ENCODE data around the gene SCMH1. TPM values are rescaled to one million over a fixed set of nuclear protein-coding genes. Genes with fewer than 3 reads are reported as not detected.
A peak's percentile ranks its signal among the peaks of the same experiment; 100 is the strongest.
"Not testable (repeated sequence)": the region's sequence is repeated elsewhere in the genome, so short reads cannot be mapped to it uniquely, and the experiment has no call there.

Gene SCMH1
- total RNA-seq, 1 donor from 2014 or later, result 5.0 TPM

DNA sequence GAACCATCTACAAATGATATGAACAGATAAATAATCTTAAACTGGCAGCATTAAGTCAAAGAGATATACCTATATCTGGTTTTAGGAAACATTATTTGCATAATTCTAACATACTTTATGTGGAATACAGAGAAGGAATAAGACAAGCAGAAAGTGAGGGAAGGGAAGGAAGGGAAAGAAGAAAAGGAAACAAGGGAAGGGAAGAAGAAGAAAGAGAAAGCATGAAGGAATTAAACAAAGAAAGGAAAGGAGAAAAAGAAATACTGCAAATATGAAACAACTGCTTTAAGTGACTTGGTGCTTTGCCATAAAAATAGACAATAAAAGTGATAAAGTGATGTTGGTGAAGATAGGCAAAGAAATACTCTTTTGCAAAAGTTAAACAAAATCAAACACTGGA lies 20.1 kb downstream of the SCMH1 start:
- no peak for FAIRE-seq
- no peak for DNase-seq (ENCODE audit: low read depth)
- no peaks in the 10 kb centered on the region for H3K36me3 ChIP-seq (ENCODE audit: control insufficient read depth, insufficient read depth, low read length)
- TF ChIP-seq, protein P1, sequence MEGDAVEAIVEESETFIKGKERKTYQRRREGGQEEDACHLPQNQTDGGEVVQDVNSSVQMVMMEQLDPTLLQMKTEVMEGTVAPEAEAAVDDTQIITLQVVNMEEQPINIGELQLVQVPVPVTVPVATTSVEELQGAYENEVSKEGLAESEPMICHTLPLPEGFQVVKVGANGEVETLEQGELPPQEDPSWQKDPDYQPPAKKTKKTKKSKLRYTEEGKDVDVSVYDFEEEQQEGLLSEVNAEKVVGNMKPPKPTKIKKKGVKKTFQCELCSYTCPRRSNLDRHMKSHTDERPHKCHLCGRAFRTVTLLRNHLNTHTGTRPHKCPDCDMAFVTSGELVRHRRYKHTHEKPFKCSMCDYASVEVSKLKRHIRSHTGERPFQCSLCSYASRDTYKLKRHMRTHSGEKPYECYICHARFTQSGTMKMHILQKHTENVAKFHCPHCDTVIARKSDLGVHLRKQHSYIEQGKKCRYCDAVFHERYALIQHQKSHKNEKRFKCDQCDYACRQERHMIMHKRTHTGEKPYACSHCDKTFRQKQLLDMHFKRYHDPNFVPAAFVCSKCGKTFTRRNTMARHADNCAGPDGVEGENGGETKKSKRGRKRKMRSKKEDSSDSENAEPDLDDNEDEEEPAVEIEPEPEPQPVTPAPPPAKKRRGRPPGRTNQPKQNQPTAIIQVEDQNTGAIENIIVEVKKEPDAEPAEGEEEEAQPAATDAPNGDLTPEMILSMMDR (IDR thresholded peaks at IDR 0.05; ENCODE audit: insufficient read depth, low read length, severe bottlenecking), result no peak
- H3K27me3 ChIP-seq (ENCODE audit: control insufficient read depth, insufficient read depth, low read length), result no peaks in the 10 kb centered on the region
- no peak overlapping the region for H3K4me3 ChIP-seq (ENCODE audit: low read depth, low read length)

DNA sequence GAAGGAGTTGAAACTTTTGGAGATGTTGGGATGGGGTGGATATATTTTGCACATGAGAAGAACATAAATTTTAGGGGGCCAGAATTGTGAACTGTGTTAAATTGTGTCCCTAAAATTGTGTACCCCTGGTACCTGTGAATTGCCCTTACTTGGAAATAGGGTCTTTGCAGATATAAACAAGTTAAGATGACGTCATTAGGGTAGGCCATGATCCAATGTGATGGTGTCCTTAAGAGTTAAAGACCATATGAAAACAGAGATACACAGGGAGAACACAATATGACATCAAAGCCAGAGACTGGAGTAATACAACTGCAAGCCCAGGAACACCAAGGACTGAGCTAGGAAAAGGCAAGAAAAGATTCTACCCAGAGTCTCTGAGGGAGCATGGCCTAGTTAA lies 24.0 kb downstream of the SCMH1 start:
- H3K4me3 ChIP-seq (ENCODE audit: low read depth, low read length), result no peak overlapping the region
- no peaks in the 10 kb centered on the region for H3K27me3 ChIP-seq (ENCODE audit: control insufficient read depth, insufficient read depth, low read length)
- no peaks in the 10 kb centered on the region for H3K36me3 ChIP-seq (ENCODE audit: control insufficient read depth, insufficient read depth, low read length)
- FAIRE-seq, result no peak
- DNase-seq (ENCODE audit: low read depth), result no peak
- TF ChIP-seq, protein P1 (IDR thresholded peaks at IDR 0.05; ENCODE audit: insufficient read depth, low read length, severe bottlenecking), result no peak

GRCh38 chr1:41217441-41217840 lies 24.7 kb downstream of the SCMH1 start:
- TF ChIP-seq, protein P1 (IDR thresholded peaks at IDR 0.05; ENCODE audit: insufficient read depth, low read length, severe bottlenecking), result no peak
- DNase-seq (ENCODE audit: low read depth), result no peak
- peak; percentile 52 for FAIRE-seq
- H3K36me3 ChIP-seq (ENCODE audit: control insufficient read depth, insufficient read depth, low read length), result no peaks in the 10 kb centered on the region
- no peaks in the 10 kb centered on the region for H3K27me3 ChIP-seq (ENCODE audit: control insufficient read depth, insufficient read depth, low read length)
- H3K4me3 ChIP-seq (ENCODE audit: low read depth, low read length), result no peak overlapping the region

DNA sequence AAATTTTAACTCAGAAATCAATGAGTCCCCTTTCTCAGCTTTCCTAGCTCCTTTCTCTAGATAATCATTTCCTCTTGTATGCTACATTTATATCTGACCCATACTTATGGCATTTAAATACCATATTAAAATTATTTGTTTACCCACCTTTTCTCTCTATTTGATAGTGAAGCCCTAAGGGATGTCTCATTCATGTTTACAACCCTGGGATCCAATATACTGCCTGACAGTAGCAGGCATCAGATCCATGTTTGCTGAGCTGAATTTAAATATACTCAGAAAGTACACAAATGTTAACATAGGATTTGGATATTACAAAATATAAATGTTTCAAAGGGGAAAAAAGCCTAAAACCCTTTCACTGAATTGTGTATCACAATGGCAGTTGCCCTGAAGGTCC lies 26.5 kb downstream of the SCMH1 start:
- FAIRE-seq (no peak), DNase-seq (ENCODE audit: low read depth) (no peak)
- Histone ChIP-seq H3K27me3 (ENCODE audit: control insufficient read depth, insufficient read depth, low read length) (no peaks in the 10 kb centered on the region), H3K36me3 (ENCODE audit: control insufficient read depth, insufficient read depth, low read length) (no peaks in the 10 kb centered on the region), H3K4me3 (ENCODE audit: low read depth, low read length) (no peak overlapping the region)
- TF ChIP-seq, protein P1 (IDR thresholded peaks at IDR 0.05; ENCODE audit: insufficient read depth, low read length, severe bottlenecking), result no peak

GRCh38 chr1:41213341-41213740 lies 28.8 kb downstream of the SCMH1 start:
- TF ChIP-seq, protein P1 (IDR thresholded peaks at IDR 0.05; ENCODE audit: insufficient read depth, low read length, severe bottlenecking), result no peak
- DNase-seq (ENCODE audit: low read depth) (no peak), FAIRE-seq (no peak)
- H3K36me3 ChIP-seq (ENCODE audit: control insufficient read depth, insufficient read depth, low read length), result no peaks in the 10 kb centered on the region
- no peak overlapping the region for H3K4me3 ChIP-seq (ENCODE audit: low read depth, low read length)
- no peaks in the 10 kb centered on the region for H3K27me3 ChIP-seq (ENCODE audit: control insufficient read depth, insufficient read depth, low read length)

- not testable (repeated sequence) for H3K27me3 ChIP-seq (ENCODE audit: control insufficient read depth, insufficient read depth, low read length); H3K4me3 ChIP-seq (ENCODE audit: low read depth, low read length); DNase-seq (ENCODE audit: low read depth); H3K36me3 ChIP-seq (ENCODE audit: control insufficient read depth, insufficient read depth, low read length); FAIRE-seq
Observed at GRCh38 chr1:41211608-41212007, 30.5 kb downstream of the SCMH1 start.

- H3K27me3 ChIP-seq (ENCODE audit: control insufficient read depth, insufficient read depth, low read length); FAIRE-seq; H3K36me3 ChIP-seq (ENCODE audit: control insufficient read depth, insufficient read depth, low read length); H3K4me3 ChIP-seq (ENCODE audit: low read depth, low read length); DNase-seq (ENCODE audit: low read depth): not testable (repeated sequence)
Observed at GRCh38 chr1:41207053-41207452, 35.1 kb downstream of the SCMH1 start.
